GM18867 (cell line): ENCODE measurements around the gene DLX3.
A peak's percentile ranks its signal among the peaks of the same experiment; 100 is the strongest.

Experiments
- ATAC-seq: cut with Tn5 transposase; IDR thresholded peaks from one replicate; pipeline ENCODE4 v1.9.1; 2021; ENCODE audit warnings: mild to moderate bottlenecking, moderate library complexity; ENCODE audit not compliant: unreplicated experiment

Gene DLX3

GRCh38 chr17:49975531-49975930 lies 19.5 kb downstream of the DLX3 start:
- ATAC-seq = no peak

GRCh38 chr17:49973271-49973615 lies 21.8 kb downstream of the DLX3 start:
- no peak for ATAC-seq

- no peak for ATAC-seq
Observed at GRCh38 chr17:49972486-49973270, 22.3 kb downstream of the DLX3 start.

- ATAC-seq = no peak
Observed at GRCh38 chr17:49971848-49972485, 23.1 kb downstream of the DLX3 start.

GRCh38 chr17:49971199-49971847 lies 23.7 kb downstream of the DLX3 start:
- ATAC-seq = no peak

GRCh38 chr17:49970498-49970897 lies 24.5 kb downstream of the DLX3 start:
- no peak for ATAC-seq

- no peak for ATAC-seq
Observed at GRCh38 chr17:49969795-49970389, 25.1 kb downstream of the DLX3 start.

- ATAC-seq = no peak
Observed at GRCh38 chr17:49969134-49969759, 25.8 kb downstream of the DLX3 start, which contains the start of gene DLX4. TSS of gene DLX4 (plus strand) at chr17:49969190. CDS start at chr17:49969469, 279 bp downstream.

GRCh38 chr17:49968405-49969133 lies 26.5 kb downstream of the DLX3 start:
- ATAC-seq = peak; percentile 70

- no peak for ATAC-seq
Observed at GRCh38 chr17:49967621-49968404, 27.2 kb downstream of the DLX3 start.

- no peak for ATAC-seq
Observed at GRCh38 chr17:49967205-49967604, 27.8 kb downstream of the DLX3 start.

GRCh38 chr17:49966767-49967166 lies 28.3 kb downstream of the DLX3 start:
- ATAC-seq = no peak

- no peak for ATAC-seq
Observed at GRCh38 chr17:49965524-49965909, 29.5 kb downstream of the DLX3 start.

- no peak for ATAC-seq
Observed at GRCh38 chr17:49964769-49965523, 30.1 kb downstream of the DLX3 start.

GRCh38 chr17:49964303-49964768 lies 30.7 kb downstream of the DLX3 start:
- no peak for ATAC-seq

GRCh38 chr17:49963626-49964302 lies 31.3 kb downstream of the DLX3 start:
- no peak for ATAC-seq

- ATAC-seq = no peak
Observed at GRCh38 chr17:49963309-49963625, 31.8 kb downstream of the DLX3 start.

- no peak for ATAC-seq
Observed at GRCh38 chr17:49962599-49963308, 32.3 kb downstream of the DLX3 start.
